GM21360 (cell line): ENCODE results near the gene H1-8.
A peak's percentile ranks its signal among the peaks of the same experiment; 100 is the strongest.

Source experiments
- ATAC-seq: cut with Tn5 transposase; IDR thresholded peaks from one replicate; pipeline ENCODE4 v1.9.1; 2021; ENCODE audit warnings: mild to moderate bottlenecking, moderate library complexity; ENCODE audit not compliant: unreplicated experiment

H1-8 gene

DNA sequence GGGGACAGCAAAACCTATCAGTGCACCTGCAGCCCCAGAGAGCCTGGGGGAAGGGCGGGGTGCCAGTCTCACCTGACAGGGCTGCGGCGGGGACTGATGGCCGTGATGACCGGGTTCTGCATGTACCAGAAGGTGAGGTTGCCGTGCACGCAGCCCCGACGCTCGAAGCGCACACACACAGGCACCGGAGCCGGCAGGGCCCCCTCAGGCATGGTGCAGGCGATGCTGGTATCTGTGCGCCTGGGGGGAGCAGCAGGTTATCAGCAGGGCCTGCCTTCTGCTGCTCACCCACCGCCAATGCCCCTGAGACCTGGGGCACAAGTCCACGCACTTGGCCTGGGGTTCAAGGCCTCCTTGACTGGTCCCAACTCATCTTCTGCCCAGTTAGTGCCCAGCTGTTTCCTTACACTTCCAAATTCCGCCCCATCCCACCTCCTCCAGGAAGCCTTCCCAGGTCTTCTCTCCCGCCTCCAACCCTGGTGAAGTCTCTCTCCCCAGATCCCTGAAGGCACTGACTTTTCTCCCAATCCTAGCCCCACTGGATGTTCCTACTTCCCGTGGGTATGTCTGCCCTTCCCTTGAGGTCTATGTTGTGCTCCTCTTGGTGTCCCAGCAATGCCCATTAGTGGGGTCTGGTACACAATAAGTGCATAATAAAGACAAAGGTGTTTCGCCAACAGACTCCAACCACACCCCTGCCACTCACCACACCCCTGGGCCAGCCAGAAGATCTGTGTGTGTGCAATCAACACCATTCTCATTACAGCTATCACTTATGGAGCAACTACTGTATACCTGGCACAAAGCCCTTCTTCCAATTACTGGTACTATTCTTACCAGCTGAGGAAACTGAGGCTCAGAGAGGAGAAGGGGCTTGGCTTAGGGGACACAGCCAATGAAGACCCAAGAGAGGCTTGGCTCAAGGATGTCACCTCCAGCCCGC is 28.9 kb downstream of the H1-8 start:
- ATAC-seq = no peak

DNA sequence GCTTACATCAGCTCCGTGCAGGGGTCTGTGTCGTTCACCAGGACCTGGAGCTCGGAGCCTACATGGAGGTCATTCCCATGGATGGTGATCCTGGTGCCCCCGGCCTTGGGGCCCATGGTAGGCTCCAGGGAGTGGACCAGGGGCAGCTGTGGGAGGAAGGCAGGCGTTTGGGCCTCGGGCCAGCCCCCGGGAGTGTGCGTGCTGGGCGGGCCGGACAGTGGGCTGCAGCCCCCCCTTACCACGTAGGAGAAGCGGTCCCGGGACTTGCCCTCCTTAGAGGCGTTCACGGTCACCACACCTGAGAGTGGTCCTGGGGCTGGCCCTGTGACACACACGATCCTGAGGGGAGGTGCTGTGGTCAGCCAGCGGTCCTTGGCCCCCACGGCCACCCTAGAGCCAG is 29.6 kb downstream of the H1-8 start:
- ATAC-seq = no peak

GRCh38 chr3:129573493-129573892 is 30.5 kb downstream of the H1-8 start:
- ATAC-seq = no peak

GRCh38 chr3:129574206-129574605 is 31.2 kb downstream of the H1-8 start:
- ATAC-seq = no peak

- no peak for ATAC-seq
These were observed 32.4 kb downstream of the H1-8 start for GRCh38 chr3:129575233-129575996.

- no peak for ATAC-seq
These were observed 33.0 kb downstream of the H1-8 start for GRCh38 chr3:129575997-129576384.

DNA sequence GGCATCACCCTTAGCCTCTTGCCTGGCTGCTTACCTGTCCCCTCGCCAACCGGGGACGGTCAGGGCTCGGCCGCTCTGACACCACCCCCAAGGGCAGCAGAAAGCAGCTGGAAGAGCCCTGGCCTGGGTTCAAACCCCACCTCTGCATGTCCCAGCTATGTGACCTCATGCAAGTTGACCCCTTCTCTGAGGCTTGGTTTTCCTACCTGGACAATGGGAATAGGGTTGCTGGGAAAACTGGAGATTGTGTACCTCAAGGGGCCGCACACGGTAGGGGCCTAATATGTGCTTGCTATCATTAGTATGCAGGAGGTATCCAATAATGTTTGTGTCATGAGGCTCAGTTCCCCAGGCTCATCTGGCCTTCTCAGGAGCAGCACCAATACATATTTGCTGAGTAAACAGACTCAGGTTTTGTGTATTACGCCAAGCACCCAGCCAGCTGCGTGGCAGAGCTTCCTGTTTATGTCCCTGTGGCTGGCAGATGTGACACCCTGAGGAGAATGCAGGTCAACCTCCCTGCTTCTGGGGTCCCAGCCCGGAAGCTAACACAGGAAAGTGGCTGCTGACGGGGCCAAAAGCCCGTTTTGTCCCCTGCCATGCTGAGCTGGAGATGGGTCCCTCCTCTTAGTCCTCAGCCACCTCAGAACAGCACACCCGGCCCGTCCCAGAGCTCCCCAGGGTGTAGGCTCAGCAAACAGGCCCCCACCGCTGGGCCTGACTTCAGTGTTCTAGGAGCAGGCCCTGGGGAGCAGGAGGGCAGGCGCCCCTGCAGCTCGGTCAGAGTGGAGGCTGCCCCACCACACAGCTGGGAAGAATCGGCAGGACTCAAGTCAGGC is 33.8 kb downstream of the H1-8 start:
- ATAC-seq = no peak

DNA sequence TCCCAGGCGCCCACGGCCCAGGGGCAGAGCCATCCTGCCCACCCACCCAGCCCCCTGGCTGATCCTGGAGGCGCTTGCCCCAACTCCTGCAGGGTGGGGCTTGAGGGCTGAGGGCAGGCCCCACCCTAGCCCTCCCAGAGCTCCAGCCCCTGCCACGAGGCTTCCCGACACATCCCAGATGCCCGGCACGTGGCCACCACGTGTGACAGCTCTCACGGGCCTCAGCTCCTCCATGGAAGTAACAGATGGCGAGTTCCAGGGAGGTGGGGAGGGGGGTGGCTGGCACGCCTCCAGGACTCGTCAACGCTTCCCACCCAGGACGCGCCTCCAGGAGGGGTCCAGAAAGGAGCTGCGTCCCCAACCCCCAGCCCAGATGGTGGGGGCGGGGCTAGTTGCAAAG is 34.4 kb downstream of the H1-8 start:
- ATAC-seq = no peak

DNA sequence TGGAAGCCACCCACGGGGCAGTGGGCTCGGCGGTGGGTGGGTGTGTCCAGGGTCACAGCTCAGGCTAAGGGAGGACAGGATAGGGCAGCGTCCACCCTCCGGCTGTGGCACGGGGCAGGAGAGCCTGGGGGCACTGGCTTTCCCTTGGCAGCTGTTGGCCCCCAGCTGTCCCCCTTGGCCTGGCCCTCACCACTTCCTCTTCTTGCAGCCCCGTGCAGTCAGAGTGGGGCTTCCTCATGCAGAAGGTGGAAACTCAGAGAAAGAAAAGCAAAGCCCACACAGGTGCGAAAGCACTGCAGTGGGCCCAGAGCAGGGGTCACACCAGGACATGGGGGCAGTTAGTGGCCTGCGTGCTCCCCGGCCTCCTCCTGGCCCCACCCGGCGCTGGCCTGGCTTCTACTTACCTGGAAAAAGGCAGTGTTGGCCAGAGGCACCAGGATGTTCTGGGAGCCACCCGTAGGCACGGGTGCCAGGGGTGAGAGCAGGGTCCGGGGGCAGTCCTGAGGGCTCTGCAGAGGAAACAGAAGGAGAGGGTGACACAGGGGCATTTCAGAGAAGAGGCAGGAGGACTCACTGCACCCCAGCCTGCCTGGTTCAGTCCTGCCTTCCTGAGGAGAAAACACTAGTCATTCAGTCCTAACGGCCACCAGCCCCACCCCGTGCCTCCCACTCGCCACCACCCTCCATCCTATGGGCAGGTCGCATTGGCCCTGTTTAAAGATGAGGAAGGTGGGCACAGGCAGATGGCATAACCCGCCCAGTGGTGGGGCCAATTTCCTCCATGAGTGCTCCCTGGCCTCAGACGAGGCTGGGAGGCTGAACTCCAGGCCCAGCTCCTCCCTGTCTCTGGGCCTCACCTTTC is 35.2 kb downstream of the H1-8 start:
- ATAC-seq = peak; percentile 54

DNA sequence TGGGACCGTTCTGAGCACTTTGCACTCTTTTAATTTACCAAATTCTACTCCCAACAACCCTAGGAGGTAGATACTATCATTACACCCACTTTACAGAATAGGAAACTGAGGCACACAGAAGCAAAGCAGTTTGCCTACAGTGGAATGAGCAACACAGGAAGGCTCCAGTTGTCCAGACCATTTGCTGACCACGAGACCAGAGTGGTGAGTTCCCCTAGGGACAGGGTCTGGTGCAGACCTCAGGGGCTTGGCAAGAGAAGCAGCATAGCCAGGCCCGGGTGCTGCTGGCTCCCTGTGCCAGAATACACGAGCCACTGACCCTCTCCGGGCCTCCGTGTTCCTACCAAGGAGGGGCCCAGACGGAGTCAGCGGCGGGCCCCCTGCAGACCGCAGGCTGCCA is 37.0 kb downstream of the H1-8 start:
- ATAC-seq = no peak

- ATAC-seq = no peak
These were observed 38.6 kb downstream of the H1-8 start for GRCh38 chr3:129581623-129582022.

GRCh38 chr3:129582799-129583198 is 39.8 kb downstream of the H1-8 start:
- no peak for ATAC-seq

DNA sequence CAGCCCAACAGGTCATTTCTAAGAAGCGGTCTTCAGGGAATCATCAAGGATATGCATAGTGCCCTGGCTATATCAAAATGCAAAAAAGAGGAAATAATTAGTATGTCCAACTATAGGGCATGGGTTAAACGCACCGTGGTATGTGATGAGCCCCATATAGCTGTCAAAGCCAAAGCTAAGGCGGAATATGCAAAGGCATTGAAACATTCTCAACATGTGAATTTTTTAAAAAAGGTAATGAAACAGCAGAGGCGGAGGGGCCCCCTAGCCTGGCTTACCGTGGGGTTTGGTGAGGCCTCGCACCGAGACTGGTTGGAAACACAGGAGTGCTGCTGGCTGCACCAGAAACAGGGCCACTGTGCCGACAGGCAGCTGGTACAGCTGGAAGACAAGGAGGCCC is 40.3 kb downstream of the H1-8 start:
- no peak for ATAC-seq

DNA sequence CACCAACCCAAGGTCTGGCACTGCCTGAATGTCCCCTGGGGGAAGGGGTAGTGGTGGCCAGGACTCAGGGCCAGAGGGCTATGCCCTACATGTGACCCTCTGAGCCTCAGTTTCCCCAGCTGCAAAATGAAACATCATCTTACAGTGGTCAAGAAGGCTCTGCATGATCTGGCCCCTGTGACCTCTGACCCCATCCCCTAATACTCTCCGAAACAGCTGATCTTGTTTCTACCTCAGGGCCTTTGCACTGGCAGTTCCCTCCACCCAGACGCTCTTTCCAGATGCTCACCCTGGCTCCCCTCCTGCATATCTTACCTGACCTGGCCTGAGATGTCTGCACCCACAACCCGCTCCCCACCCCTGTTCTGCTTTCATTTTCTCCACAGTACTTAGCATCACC is 41.7 kb downstream of the H1-8 start:
- no peak for ATAC-seq

- no peak for ATAC-seq
These were observed 43.1 kb downstream of the H1-8 start for GRCh38 chr3:129585949-129586657.

- ATAC-seq = no peak
These were observed 43.9 kb downstream of the H1-8 start for GRCh38 chr3:129586746-129587430.

GRCh38 chr3:129587566-129588210 is 44.7 kb downstream of the H1-8 start:
- ATAC-seq = no peak

DNA sequence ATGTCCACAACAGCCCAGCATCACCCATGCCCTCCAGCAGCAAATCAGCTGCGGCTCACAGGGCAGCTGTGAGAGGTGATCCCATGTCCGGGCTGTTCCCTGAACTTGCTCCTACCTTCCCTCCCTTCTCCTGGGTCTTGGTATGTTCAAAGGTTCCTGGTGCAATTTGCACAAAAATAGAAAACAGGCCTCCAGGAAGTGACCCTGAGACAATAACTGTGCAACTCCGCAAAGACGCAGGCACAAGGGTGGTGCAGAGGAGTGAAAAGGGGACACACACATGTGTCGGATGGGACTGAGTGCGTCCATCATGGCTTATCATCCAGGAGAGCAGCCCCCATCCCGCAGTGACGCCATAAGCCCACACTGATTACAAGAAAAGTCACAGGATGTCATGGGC is 47.2 kb downstream of the H1-8 start:
- ATAC-seq = no peak

GRCh38 chr3:129591932-129592331 is 49.0 kb downstream of the H1-8 start:
- ATAC-seq = no peak
